GM10248 (cell line): ENCODE data around the gene ERICH6B.

ENCODE experiments used
- CTCF ChIA-PET: fragments of 300-600 bp; sonication (Branson Sonifier 250); formaldehyde crosslinking; extraction: SDS; loops from one replicate; lab custom pipeline; 2021; ENCODE audit warnings: antibody characterized with exemption; lab: Yijun Ruan, JAX
- POLR2A ChIA-PET: fragments of 350-650 bp; sonication (Branson Sonifier 250); formaldehyde crosslinking; extraction: SDS; loops from one replicate; lab custom pipeline; 2020; ENCODE audit warnings: antibody characterized with exemption; lab: Yijun Ruan, JAX
- DNase-seq: peaks from one replicate; pipeline ENCODE4 v3.0.0; 2012; ENCODE audit errors: extremely low spot score
- TF ChIP-seq, protein P1 (sequence below): IDR thresholded peaks from 2 replicates; pipeline ENCODE4 v1.5.1; 2012; ENCODE audit warnings: mild to moderate bottlenecking, low read depth; ENCODE audit errors: extremely low read depth, missing control alignments, control extremely low read depth

The ERICH6B gene

DNA sequence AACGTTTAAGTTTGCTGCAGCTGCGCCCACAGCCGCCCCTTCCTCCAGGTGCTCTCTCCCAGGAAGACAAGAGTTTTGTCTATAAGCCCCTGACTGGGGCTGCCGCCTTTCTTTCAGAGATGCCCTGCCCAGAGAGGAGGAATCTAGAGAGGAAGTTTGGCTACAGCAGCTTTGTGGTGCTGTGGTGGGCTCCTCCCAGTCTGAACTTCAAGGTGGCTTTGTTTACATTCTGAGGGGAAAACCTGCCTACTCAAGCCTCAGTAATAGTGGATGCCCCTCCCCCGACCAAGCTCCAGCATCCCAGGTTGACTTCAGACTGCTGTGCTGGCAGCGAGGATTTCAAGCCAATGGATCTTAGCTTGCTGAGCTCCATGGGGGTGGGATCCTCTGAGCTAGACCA, 6.4 kb upstream of the ERICH6B start:
- POLR2A ChIA-PET: no interaction called here
- CTCF ChIA-PET: interaction anchor here (1.0 to 5.1 kb wide), 10 partner anchors 9 to 504 kb away, joined by 3 to 53 read pairs (median 15); partner anchors contain the start of gene CBY2
- TF ChIP-seq, protein P1, sequence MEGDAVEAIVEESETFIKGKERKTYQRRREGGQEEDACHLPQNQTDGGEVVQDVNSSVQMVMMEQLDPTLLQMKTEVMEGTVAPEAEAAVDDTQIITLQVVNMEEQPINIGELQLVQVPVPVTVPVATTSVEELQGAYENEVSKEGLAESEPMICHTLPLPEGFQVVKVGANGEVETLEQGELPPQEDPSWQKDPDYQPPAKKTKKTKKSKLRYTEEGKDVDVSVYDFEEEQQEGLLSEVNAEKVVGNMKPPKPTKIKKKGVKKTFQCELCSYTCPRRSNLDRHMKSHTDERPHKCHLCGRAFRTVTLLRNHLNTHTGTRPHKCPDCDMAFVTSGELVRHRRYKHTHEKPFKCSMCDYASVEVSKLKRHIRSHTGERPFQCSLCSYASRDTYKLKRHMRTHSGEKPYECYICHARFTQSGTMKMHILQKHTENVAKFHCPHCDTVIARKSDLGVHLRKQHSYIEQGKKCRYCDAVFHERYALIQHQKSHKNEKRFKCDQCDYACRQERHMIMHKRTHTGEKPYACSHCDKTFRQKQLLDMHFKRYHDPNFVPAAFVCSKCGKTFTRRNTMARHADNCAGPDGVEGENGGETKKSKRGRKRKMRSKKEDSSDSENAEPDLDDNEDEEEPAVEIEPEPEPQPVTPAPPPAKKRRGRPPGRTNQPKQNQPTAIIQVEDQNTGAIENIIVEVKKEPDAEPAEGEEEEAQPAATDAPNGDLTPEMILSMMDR: no peak

DNA sequence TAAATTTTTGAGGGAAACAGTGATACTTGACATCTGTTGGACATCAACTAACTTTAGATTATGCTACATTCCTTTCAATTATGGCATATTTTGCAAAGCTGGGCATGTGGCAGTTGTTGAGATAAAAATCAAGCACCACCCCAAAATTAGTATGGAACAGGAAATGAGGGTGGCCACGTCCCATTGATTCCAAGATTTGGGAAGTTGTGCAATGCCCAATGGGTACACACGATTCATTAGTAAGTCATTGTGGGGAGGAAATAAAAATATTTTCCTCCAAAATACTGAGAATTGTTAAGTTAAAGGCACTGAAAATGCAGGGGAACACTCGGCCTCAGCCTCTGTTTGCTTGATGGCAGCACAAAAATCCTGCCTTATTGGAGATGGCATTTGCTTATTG, 7.6 kb downstream of the ERICH6B start:
- TF ChIP-seq, protein P1: no peak
- ChIA-PET POLR2A (no interaction called here), CTCF (interaction anchor here (1.3 kb wide), 1 partner anchor 14 kb away, joined by 4 read pairs; no protein-coding TSS in a partner anchor)
- no peak for DNase-seq

More for the DNA sequence above, 6.4 kb upstream of the ERICH6B start:
- no peak for DNase-seq

DNA sequence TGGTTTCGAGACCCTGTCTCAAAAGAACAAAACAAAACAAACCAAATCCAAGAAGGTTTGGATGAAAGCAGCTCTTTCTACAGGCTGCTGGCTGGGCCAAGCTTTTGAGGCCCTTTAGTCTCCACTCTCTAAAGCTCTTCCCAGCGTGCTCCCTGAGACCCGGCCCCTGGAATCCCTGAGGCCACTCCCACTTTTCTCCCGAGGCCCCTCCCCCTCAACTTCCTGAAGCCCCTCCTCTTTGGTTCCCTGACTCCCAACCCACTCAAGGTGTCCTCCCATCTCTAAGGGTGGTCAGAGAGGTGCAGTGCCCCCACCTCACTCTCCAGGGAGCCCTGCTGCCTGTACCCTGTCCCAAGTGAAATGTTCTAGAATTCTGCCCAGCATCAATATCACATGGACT, 10.6 kb downstream of the ERICH6B start:
- TF ChIP-seq, protein P1: no peak
- no peak for DNase-seq
- ChIA-PET CTCF (no interaction called here), POLR2A (no interaction called here)

DNA sequence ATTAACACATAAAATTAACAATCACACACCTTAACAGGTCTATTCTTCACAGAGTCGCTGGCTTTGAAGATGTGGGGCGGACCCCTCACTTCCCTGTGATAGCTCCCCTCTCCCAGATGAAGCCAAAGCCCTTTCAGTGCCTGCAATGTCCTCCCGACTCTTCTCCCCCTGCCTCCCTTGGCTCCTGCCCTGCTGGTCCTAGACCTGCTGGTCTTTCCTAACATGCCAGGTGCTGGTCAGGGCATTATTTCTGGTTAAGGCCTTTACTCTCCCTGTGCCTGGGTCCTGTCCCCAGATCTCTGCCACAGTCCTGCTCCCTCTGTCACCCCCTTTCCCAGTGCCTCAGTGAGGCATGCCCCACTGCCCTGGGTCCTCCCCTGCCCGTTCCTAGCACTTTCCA, 12.2 kb downstream of the ERICH6B start:
- no peak for DNase-seq
- ChIA-PET CTCF (no interaction called here), POLR2A (no interaction called here)
- TF ChIP-seq, protein P1: no peak

DNA sequence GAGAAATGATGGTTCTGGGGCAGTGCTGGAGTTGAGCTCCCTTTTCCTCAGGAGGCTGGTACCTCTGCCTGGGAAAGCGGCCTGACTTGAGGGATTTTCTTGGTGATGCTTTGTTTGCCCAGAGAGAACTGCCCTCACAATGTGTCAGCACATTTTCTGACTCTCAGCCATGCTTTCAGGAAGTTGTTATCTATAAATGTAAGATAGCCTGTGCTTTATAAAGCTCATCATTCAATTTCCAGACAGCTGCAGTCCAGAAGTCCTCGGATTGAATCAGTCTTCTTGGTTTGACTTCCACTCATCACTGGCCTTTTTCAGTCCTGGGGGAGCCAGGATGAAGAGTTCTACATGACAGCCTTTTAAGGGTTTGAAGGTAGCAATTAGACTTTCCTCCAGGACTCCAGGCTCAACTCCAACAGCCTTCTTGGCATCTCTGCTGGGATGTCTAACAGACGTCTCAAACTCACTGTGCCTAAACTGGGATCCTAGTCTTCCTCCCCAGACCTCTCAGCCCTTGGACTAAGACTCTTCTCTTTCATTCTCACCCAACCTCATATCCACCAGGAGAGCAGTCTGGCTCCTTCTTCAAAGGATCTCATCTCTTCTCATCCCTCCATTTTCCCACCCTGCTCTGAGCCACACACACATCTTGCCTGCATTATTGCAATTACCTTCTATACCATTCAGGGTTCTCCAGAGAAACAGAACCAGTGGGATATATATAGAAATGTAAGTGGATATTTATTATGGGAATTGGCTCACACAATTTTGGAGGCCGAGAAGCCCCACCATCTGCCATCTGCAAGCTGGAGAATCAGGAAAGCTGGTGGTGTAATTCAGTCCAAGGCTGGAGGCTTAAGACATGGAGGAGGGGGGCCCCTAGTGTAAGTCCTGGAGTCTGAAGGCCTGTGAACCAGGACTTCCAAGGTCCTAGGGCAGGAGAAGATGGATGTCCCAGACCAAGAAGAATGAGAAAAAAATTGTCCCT, 13.1 kb downstream of the ERICH6B start:
- TF ChIP-seq, protein P1: no peak
- POLR2A ChIA-PET: no interaction called here

DNA sequence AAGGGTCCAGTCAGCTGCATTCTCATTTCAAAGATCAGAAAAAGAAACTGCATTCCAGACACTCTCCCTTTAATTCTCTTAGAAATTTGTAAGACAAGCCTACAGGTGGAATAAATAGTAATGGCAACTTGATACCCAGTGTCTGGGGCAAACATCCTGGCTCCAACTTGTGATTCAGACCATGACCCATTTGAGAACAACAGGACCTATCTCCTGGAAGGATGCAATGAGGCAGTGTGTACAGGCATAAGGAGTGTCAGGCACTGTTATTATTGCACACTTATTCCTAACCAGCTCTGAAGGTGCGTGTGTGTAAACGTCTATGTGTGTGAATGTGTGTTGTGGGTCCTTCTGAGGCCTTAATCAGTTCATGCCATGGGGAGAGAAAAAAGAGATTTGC, 13.9 kb downstream of the ERICH6B start:
- TF ChIP-seq, protein P1: no peak
- POLR2A ChIA-PET: no interaction called here
- CTCF ChIA-PET: interaction anchor here (0.8 to 1.2 kb wide), 4 partner anchors 10 to 22 kb away, joined by 3 to 6 read pairs (median 4); no protein-coding TSS in a partner anchor
- no peak for DNase-seq

More for the DNA sequence above, 13.1 kb downstream of the ERICH6B start:
- CTCF ChIA-PET: interaction anchor here (1.1 to 1.2 kb wide), 3 partner anchors 9 to 21 kb away, joined by 3 to 6 read pairs (median 4); no protein-coding TSS in a partner anchor
- DNase-seq: no peak
